HG03342 (cell line): ENCODE data around the gene MAPK9.
"Not testable (repeated sequence)": the region's sequence is repeated elsewhere in the genome, so short reads cannot be mapped to it uniquely, and the experiment has no call there.

Experiments
- ATAC-seq: cut with Tn5 transposase; IDR thresholded peaks from one replicate; pipeline ENCODE4 v1.9.1; 2021; ENCODE audit warnings: mild to moderate bottlenecking, moderate library complexity; ENCODE audit not compliant: unreplicated experiment

Gene MAPK9

DNA sequence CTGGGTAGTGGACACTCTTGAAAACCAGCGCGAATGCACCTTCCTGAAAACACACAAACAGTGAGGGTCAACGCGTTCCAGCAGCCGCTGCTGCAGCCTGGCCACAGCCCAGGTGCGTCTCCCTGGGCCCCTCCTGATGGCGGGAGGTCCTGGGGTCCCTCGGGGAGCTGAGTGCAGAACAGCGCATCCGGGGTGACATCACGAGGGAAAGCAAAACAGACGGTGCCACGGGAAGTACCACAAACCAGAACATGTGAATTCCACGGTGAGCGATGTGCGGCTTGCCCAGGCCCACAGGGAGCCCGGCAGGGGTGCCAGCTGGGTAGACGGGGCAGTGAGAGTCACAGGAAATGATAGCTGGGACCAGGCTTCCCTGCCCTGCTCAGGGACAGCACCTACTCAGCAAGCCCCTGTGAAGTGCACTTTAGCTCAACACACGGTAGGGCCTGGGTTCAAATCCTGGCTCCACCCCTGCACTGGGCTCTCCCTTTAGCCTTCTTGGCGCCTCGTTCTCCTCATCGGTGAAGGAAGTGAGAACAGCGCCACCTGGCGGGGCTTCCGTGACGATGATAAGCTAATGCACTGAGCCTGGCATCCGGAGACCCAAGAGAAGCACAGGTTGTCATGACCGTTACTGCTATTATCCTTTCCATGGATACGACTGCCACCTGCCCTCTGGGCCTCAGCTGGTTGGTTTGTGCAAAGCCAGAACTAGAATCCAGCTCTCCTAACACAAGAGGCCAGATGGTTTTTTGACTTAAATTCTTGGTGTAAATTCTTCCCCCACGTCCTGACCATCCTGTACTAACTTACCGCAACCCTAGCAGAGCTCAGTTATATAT lies 36.6 kb upstream of the MAPK9 start:
- ATAC-seq = peak; percentile 85

DNA sequence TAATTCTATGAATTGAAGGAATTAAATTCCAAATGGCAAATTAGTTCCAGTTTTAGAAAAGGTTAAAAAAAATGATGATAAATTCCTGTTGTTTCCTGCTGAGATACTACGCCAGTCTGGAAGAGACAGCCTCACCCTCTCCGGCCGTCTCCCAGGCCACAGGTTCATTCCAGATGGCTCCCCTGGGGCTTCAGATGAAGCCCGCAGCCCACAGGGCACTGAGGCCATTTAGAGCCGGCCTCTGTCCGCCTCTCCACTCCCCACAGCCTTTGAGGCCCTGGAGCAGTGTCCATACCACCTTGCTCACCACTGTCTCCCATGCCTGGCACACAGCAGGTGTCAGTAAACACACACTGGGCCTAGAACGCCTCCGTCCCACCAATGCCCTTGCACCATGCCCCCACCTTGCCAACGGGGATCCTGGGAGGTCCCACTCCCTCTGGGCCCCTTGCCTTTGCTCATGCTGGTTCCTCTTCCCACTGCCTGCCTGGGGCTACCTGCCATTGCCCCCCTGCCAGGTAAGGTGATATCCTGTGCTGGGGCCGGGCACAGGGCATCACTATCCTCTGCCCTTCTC lies 35.2 kb upstream of the MAPK9 start:
- ATAC-seq = no peak

DNA sequence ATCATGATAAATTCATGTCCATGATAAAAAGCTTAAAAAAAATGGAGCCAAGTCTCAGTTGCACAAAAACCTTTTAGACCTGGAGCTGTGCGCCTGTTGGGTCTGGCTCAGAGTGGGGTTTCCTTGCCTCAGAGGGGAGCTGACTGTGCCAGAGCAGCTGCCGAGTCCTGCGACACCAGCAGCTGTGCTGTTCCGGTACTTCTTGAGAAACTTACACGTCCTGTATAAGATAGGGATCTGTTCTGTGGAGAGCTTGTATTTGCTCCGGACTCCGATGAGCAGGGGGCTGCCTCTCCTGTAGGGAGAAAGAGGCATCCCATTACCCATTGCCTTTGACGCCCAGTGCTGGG lies 32.7 kb upstream of the MAPK9 start:
- no peak for ATAC-seq

DNA sequence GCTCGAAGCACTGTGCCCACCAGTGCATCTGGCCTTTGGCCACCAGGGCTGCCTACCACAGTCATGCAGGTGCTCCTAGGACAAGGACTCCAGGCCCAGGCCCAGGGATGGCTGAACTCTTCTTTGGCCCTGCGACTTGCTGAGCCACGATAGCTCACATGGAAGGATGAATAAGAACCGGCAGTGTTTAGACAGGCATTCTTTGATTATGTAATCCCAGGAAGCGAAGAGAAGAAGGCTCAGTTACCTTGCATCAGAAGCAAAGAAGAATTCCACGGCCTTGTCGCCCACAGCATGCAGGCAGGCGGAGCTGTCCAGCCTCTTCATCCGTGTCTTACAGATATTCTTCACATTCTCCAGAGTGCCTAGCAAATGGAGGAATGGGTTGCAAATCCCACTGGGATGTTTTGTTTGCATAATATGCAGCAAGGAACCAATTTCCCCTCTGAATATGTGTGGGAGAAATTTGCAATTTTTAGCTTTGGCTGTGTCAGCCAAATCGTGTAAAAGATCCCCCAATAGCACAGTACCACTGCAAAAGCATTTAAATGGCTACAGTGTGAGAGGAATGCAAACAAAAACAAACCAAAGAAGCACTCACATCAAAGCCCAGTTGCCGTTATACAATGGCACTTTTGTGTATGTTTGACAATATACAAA lies 32.2 kb upstream of the MAPK9 start:
- ATAC-seq = no peak

DNA sequence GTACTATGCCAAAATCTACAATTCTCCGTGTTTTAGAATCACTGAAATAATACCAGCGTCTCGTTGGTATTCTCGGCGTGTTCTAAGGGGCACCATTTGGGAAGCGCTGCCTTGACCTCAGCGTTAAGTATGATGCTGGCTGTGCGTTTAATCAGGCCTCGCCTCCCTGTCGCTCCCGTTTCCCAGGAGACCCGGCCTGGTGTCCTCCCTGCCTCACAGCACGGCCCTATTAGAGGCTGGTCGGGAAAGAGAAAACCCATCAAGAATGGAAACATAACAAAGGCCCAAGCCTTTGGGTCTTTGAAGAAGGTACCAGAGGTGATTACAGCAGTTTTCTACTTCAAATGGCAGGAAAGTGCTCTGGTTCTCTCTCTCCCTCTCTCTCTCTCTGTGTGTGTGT lies 31.3 kb upstream of the MAPK9 start:
- ATAC-seq = no peak

DNA sequence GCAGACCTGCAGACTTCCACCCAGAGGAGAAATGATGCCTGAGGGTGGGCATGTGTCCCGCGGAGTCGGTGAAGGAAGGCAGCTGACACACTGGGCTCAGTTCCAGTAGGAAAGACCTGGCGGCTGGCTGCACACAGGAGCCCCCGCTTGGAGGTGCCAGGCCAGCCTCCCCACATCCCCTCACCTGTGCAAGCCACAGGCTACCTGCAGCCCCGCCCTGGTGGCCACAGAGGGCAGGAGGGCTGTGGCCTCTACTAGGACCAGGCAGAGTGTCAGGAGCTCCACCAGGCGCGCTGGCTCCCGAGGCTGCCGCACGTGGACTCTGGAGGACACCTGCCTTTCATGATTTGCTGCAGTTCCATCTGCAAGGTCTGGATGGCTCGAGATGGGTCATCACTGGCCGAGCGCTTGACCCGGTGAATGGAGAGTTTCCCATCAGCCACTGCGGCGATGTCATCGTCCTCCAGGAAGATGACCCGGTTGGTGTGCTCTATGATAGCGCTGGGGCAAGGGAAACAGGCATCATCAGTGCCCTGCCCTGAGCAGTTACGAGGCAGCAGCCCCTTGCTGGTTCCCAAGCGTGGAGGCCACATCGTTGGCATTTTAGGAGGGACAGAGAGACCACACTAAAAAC lies 26.7 kb upstream of the MAPK9 start:
- ATAC-seq = no peak

DNA sequence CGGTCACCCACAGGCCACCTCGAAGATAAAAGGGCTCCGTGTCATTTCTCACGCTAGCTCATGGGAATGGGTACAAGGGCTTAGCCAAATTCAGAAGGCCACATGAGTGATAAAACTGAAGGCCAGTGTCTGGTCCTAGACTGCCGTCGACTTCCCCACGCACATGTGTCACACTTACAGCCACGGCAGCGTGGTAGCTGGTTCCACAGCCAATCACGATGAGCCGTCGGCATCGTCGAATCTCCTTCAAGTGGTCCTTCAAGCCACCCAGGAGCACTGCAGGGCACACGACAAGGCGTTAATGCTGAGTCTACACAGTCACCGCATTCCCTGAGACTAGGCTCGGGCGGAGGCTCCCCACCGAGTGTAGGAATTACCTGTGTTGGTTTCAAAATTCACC lies 24.7 kb upstream of the MAPK9 start:
- no peak for ATAC-seq

DNA sequence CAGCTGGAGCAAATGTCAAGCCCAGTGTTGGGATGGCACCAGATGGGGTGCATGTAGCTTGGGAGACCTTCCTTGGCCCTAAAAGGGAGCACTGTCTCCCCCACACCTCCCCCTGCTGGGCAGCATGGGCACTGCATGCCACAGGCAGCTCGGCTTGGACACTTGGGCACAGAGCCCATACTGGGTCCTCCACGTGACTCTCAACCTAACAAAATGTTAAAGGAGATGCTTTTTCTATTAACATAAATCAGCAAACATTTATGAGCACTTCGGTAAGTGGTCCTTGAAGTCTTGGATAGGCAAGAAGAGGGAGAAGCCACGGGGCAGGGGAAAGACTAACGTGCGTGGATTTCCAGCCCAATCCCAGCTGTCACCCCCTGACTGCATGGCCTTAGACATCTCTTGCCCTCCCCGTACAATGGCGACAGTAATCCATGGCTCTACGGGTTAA lies 23.9 kb upstream of the MAPK9 start:
- peak; percentile 84 for ATAC-seq

DNA sequence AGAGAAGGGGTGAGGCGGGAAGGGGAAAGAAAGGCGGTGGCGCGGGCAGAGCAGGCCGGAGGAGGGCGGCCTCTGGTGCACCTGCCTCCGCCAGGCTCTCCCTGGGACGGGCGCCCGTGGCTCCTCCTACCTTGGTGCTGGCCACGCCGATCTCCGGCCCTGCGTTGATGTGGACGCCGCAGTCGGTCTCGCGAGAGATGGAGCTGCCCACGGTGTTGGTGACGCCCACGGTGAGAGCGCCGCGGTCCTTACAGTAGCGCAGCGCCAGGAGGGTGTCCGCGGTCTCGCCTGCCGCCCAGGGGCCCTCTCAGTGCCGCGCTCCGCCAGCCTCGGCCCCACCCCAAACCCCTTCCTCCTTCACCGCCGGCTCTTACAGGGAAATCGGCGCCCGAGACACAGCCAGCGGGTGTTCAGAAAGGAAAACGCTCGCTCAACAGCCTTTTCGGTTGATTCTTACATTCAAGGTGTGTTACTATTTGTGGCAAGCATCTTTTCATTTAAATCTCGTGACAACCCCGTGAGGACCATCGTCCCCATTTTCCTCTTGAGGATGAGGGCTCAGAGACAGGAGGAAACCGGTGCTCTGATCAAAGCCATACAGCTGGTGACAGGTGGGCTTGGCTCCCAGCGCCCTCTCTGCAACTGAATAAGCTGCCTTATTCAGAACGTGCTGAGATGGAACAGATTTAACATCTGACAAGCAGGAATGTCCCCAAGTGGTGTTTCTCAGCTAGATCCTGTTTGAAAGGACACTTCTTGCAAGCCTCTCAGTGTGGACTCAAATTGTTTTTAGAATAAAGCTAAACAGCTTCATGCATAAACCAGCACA lies 22.0 kb upstream of the MAPK9 start:
- no peak for ATAC-seq

DNA sequence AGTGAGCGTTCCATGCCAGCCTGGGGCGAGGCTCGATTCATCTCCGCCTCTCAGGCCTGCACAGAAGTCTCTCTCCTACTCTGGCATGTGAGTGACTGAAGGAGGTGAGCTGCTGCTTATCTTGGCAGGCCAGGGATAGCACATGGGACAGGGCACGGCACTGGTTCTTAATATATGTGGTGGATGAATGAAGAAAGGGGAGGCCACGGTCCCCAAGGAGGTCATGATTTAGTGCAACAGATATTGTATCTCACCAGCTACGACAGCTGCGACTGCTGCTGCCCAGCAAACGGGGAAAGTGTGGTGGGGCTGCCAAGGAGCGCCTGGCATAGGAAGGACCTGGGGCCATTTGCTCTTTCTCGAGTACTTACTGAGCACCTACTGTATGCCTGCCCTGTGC lies 19.3 kb upstream of the MAPK9 start:
- no peak for ATAC-seq

DNA sequence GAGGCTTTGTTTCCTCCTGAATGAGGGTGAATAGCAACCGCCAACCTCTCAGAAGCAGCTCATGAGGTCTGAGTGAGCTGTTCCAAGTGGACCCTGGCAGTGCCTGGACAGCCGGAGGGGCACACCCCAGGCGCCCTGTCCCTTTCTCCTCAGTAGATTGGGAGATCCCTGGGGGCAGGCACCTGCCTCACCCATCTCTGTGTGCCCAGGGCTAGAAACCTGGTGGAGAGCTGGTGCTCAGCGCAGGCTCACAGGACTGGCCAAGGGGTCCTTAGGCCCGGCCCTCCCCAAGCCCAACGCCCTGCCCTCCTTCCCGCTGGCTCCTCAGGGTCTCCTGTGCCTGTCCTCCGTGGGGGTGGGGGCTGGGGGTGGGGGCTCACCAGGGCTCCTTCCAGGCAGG lies 14.9 kb upstream of the MAPK9 start:
- no peak for ATAC-seq

DNA sequence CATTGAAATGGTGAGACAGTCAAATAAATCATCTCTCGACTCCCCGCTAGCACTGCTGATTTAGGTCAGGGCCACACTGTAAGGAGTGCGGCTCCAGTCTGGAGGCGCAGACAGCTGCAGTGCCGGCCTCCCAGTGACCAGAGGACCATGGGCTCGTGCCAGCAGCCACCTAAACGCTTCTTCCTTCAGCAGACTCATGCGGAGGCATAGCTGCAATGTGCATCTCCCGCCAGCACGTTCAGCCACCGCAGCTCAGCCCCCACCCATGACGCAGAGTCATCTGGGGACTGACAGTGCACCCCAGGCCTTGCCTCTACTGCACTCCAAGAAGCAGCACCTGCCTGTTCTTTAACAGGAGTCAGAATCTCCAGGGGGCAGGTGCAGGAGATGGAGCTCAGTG lies 13.6 kb upstream of the MAPK9 start:
- ATAC-seq = no peak

DNA sequence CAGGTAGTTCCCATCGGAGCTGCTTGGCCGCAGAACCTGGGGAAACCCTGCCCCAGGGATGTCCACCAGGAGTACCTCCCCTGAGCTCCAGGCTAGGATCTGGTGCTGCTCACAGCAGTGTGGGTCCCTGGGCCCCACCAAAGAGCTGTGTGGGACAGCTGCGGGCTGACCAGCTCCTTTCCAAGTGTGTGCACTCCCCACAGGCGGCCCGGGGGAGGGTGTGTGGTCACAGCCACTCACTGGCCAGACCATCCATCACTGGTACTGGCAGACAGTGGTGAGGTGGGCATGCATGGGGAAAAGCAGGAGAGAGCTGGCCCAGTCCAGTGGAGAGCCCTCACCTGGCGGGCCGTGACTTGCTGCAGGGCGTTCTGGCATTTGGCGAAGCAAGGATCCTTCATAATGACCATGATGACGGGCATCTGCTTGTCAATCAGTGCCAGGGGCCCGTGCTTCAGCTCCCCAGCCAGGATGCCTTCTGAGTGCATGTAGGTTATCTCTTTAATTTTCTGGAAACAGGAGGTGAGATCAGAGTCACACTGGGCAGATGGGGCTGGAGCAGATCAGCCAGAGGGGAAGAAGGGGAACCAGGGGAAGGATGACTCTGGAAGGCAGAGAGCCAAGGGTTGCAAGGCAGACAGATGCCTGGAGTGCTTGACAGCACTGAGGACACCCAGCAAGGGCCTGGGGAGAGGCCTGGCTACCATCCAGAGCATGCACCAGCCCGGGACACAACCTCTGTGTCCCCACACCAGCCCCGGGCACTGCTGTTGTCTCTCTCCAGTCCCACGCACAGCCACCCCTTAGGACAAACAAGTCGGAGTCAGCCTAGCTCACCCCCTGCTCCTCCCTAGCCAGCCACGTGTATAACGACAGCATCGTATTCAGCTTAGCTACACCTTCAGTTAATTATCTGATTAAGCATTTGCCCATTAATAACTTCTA lies 12.8 kb upstream of the MAPK9 start:
- no peak for ATAC-seq

DNA sequence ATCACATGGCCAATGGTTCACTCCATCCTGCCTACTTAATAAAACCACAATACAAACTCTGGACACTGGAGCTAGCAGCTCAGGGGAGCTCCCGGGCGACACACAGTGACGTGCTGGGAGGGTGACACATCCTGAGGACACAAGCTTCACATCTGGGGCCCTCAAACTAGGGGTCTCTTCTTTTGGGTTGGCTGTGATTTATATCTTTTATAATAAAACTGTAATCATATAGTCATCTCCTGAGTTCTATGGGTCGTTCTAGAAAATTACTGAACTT lies 12.1 kb upstream of the MAPK9 start:
- ATAC-seq = no peak

DNA sequence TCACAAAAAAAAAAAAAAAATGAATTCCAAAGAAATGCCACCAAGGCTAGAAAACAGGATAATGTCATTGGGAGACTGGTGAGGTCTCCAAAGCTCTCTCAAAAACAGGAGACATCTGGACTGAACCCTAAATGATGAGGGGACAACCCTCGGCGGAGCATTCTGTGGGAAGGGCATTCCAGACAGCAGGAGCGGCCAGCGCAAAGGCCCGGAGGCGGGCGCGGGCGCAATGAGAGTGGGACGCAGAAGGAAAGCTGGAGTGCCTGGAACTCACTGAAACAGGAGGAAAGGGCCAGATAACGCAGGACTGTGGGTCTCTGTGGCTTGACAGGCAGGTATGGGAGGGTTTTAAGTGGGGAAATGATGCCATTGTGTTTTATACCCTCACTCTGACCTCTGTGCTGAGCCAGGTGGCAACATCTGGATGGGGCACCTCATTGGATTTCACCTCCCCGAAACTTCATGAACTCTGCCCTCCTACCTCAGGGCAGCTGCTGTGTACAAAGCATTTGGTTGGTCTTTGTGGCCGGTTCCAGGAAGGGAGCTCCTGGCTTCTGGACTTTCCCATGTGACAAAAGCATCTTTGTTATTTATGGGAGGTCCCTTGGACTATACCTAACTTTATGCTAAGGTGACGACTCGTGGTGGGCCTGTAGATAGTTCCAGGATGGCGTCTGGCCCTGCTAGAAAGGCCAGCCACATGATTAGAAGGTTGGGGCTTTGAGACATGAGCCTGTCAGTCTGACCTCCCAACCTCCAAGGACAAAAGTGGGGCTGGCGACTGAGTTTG lies 11.5 kb upstream of the MAPK9 start:
- no peak for ATAC-seq

DNA sequence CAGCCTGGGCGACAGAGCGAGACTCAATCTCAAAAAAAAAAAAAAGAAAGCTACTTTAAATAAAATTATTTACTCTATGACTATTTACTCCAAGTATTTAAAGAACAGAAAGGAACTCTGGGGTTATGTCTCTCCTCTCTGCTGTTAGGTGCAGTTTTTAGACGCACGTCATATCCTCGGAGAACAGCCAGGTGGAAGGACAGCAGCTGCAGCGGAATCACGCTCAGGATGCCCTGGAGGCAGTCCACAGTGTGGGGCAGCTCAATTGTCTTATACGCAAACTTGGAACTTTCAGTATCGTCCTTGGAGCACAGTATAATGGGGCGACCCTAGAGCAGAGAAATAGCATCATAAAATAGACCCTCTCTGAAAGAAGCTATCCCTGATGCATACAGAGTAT lies 10.4 kb upstream of the MAPK9 start:
- ATAC-seq = no peak

DNA sequence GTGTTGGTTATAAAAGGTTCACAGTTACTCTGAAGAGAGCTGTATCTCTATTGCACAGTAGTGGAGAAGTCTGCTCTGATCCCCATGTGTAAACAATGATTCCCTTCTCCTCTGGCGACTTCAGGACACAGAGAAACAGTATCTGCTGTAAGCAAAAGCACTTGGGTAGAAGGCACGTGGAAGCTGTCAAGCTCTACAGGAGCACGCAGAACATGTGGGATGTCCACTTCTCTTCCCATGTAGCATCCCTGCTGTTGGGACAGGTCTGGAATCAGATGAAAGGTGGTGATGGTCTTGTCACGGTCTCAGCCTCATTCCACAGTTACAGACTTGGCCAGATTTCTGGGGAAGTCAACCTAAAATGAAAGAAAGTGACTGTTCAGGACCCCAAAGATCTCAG lies 9.4 kb upstream of the MAPK9 start:
- no peak for ATAC-seq

DNA sequence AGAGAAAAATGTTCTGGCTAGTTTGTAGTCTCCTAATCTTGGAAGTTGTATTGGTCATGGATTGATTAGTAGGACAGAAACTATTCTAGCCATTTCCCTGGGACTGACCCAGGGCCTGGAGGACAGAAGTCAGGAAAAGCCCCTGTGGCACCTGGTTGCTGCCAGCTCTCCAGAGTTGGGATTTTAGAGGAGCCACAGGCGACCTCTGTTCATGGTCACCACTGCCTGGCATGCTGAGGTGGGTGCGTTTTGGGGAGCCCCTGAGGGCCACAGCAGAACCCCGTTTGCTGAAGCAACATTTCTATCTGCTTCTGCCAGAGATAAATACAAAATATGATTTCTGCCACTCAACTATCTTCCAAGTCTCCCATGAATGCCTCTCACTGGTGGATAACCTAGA lies 7.6 kb upstream of the MAPK9 start:
- ATAC-seq = no peak

DNA sequence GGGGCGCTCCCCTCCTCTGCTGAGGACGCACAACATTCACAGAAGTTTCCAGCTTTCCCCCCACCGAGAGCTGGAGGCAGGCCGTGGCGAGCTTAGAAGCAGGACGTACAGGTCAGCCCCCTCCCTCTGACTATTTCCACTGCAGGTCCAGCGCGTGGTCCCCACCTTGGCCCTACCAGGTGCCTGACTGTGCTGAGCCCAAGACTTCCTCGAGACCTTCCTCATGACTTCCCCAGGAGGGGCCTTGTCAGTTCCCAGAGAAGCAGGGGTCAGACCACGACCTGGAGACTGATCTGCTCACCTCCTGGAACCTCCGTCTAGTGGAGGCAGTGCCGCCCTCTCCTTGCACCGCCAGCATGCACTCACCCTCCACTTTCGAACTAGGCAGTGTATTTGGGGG lies 7.1 kb upstream of the MAPK9 start:
- not testable (repeated sequence) for ATAC-seq
